BLaER1 treated with 17β-estradiol and CSF1 and Interleukin-3, amounts not matched to agents 10 nM and 100 nM (cell line): ENCODE measurements around the gene VPS18.
A peak's percentile ranks its signal among the peaks of the same experiment; 100 is the strongest.

ENCODE experiments used
- H3K27ac ChIP-seq, 11 experiments: shearing (Covaris generic); formaldehyde crosslinking; 2 replicates each; pipeline ENCODE4 v1.8.1; 2022
- H3K27me3 ChIP-seq, 11 experiments: shearing (Covaris generic); formaldehyde crosslinking; 2 replicates each; pipeline ENCODE4 v1.8.1; 2022
- H3K36me3 ChIP-seq, 11 experiments: shearing (Covaris generic); formaldehyde crosslinking; 2 replicates each; pipeline ENCODE4 v1.8.1; 2022
- H3K4me1 ChIP-seq, 10 experiments: shearing (Covaris generic); formaldehyde crosslinking; 2 replicates each; pipeline ENCODE4 v1.8.1; 2022
- H3K4me2 ChIP-seq, 11 experiments: shearing (Covaris generic); formaldehyde crosslinking; 2 replicates each; pipeline ENCODE4 v1.8.1; 2022
- H3K4me3 ChIP-seq, 10 experiments: shearing (Covaris generic); formaldehyde crosslinking; 2 replicates each; pipeline ENCODE4 v1.8.1; 2022
- H3K9ac ChIP-seq, 11 experiments: shearing (Covaris generic); formaldehyde crosslinking; 2 replicates each; pipeline ENCODE4 v1.8.1; 2022
- H3K9me3 ChIP-seq, 11 experiments: shearing (Covaris generic); formaldehyde crosslinking; replicated peaks in 1 of 11; 2 replicates each; pipeline ENCODE4 v1.8.1; 2022
- H4K20me1 ChIP-seq, 11 experiments: shearing (Covaris generic); formaldehyde crosslinking; 2 replicates each; pipeline ENCODE4 v1.8.1; 2022
- Cebpa-rat ChIP-seq, 11 experiments: shearing (Covaris generic); IDR thresholded peaks; 2 replicates each; pipeline ENCODE4 v1.8.1; 2022

The VPS18 gene

DNA sequence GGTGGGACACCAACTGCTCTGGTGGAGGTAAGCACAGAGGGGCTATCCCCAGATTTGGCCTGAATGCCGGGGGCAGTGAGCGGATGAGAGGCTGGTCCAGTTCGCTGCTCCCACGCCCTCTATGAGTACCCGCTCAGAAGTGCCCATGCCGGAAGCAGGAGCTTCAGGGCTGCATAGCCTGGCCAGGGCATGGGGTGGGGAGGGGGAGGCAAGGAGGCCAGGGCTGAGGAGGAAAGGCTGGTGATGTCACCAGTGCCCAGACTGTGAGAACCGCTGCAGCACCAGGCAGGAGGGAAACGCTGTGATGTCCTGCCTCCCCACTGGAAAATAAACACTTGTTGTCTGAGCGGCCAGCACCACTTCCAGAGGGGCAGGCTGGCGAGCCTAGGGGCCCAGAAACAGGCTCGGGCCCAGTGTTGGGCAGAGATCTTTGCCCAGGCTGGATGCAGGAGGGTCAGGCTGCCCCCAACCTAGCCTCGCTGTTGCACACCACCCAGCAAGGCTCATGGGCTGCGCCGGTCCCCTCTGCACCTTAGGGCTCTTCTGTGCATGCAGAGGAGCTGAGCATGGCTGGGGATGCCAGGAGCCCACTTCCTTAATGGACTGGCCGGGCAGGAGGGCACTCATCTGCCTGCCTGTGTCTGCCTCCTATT, 24.0 kb downstream of the VPS18 start:
- no peaks in the 10 kb centered on the region for H4K20me1 ChIP-seq
- H3K27ac ChIP-seq, result peak overlapping the region in 4 of 11 experiments; percentile 7 to 51 (median 22); a peak in 5 of 22 replicates
- H3K4me2 ChIP-seq, result peak overlapping the region; percentile 57 to 92 (median 70)
- H3K9me3 ChIP-seq, result no peaks in the 10 kb centered on the region
- H3K9ac ChIP-seq, result peak overlapping the region in 6 of 11 experiments; percentile 3 to 52 (median 30); a peak in 7 of 22 replicates
- H3K4me1 ChIP-seq, result peaks cover 20 to 69% (median 64%) of the 10 kb centered on the region in 10 experiments; a peak in 19 of 20 replicates
- no peaks in the 10 kb centered on the region for H3K36me3 ChIP-seq
- no peak for TF ChIP-seq Cebpa-rat (IDR thresholded peaks at IDR 0.05)
- H3K27me3 ChIP-seq, result peaks cover 0 to 22% (median 8%) of the 10 kb centered on the region in 11 experiments; a peak in 17 of 22 replicates
- H3K4me3 ChIP-seq, result no peak overlapping the region

DNA sequence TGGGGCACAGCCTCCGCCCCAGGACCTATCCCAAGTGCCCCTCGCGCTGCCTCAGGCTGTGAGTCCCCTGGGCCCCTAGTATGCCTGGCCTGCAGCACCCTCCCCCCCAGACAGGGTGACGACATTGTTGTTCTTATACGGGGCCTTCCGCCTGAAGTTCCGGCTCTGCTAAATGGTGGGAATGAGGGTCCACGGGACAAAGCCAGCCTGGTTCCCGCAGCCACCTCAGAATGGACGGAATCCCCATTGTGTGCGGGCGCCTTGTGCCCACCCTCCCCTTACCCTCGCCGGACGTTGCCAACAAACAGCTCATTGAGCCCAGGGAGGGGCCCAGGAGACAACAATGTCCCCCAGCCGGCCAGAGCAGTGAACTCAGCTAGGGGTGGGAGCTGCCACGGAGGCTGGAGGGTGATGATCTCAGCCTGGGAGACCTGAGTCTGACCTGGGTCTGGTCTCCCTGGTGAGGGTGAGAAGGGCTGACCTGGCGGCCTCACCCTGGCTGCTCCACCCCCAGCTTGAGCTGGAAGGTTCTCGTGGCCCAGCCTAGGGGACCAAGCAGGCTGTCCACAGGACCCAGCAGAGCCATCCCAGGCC, 24.6 kb downstream of the VPS18 start:
- H3K36me3 ChIP-seq, result no peaks in the 10 kb centered on the region
- H3K4me1 ChIP-seq, result peaks cover 20 to 70% (median 64%) of the 10 kb centered on the region in 10 experiments; a peak in 19 of 20 replicates
- H4K20me1 ChIP-seq, result no peaks in the 10 kb centered on the region
- no peak overlapping the region for H3K4me3 ChIP-seq
- no peak overlapping the region; a peak in 1 of 22 replicates for H3K27ac ChIP-seq
- no peak for TF ChIP-seq Cebpa-rat (IDR thresholded peaks at IDR 0.05)
- H3K4me2 ChIP-seq, result peak overlapping the region in 9 of 11 experiments; percentile 59 to 92 (median 70); a peak in 10 of 22 replicates
- H3K27me3 ChIP-seq, result peaks cover 2 to 29% (median 14%) of the 10 kb centered on the region in 11 experiments; a peak in 21 of 22 replicates
- no peaks in the 10 kb centered on the region for H3K9me3 ChIP-seq
- H3K9ac ChIP-seq, result 0 out of 22 replicates have a peak overlapping the region, but pooled peaks of 1 of the 11 experiments have one; percentile 31

DNA sequence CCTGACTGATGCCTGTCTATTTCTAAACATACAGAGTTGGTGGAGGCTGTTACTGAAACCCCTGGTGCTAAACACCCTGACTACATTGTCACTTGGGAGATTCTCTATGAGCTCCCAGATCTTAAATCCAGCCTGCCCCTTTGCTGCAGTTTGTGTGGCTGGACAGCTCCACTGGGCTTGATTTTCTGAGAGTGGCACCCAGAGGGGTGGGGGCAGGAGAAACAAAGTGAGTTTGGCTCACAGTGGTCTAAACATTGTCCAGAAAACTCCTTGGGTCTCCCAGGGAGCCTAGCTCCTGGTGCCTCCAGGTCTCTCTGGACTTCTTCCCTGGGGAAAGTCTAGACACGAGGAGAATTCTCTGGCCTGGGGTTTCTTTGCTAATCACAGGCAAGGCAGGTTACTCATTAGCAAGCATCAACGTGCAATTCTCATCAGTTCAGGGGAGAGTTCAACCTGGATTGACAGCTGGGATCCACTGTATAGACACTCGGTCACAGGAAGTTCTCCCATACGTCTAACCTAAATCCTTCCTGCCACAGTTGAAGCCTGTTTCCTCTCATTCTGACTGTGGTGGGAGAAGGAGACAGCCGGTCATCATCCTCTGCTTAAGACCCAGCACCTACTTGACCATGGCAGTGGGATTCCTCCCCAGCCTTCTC, 27.8 kb downstream of the VPS18 start:
- Histone ChIP-seq H3K4me1 (peaks cover 27 to 63% (median 57%) of the 10 kb centered on the region in 10 experiments), H3K36me3 (no peaks in the 10 kb centered on the region), H3K4me3 (no peak overlapping the region), H3K4me2 (peak overlapping the region in 10 of 11 experiments; percentile 20 to 62 (median 42); a peak in 19 of 22 replicates), H3K9ac (no peak overlapping the region), H3K27ac (no peak overlapping the region), H4K20me1 (peaks cover 0 to 17% (median 5%) of the 10 kb centered on the region in 11 experiments; a peak in 7 of 22 replicates), H3K27me3 (peaks cover 34 to 58% (median 46%) of the 10 kb centered on the region in 11 experiments), H3K9me3 (no peaks in the 10 kb centered on the region)
- no peak for TF ChIP-seq Cebpa-rat (IDR thresholded peaks at IDR 0.05)

DNA sequence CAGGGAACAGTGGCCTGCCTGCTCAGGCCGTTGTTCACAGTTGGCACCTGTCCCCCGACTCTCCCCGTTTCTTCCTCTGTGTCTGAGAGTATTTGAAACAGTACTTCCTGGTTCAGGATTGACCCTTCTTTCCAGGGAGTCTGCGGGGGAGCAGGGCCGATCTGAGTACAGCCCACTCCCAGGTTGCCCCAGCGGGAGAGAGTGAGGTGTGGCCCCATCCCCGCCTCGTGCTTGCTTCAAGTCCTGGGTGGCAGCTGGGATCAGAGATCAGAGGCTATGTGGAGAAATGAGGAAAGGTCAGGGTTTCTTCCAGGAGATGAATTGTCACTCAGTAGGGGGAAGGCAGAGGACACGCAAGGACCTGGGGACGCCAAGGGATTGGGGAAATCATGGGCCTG, 28.4 kb downstream of the VPS18 start:
- H3K4me2 ChIP-seq, result peak overlapping the region in 10 of 11 experiments; percentile 20 to 62 (median 42); a peak in 20 of 22 replicates
- no peak overlapping the region for H3K27ac ChIP-seq
- TF ChIP-seq Cebpa-rat (IDR thresholded peaks at IDR 0.05), result no peak
- no peak overlapping the region for H3K9ac ChIP-seq
- peaks cover 0 to 22% (median 9%) of the 10 kb centered on the region in 11 experiments; a peak in 7 of 22 replicates for H4K20me1 ChIP-seq
- H3K4me1 ChIP-seq, result peaks cover 31 to 63% (median 57%) of the 10 kb centered on the region in 10 experiments
- H3K27me3 ChIP-seq, result peaks cover 39 to 59% (median 49%) of the 10 kb centered on the region in 11 experiments
- H3K9me3 ChIP-seq, result no peaks in the 10 kb centered on the region
- no peak overlapping the region for H3K4me3 ChIP-seq
- no peaks in the 10 kb centered on the region for H3K36me3 ChIP-seq

DNA sequence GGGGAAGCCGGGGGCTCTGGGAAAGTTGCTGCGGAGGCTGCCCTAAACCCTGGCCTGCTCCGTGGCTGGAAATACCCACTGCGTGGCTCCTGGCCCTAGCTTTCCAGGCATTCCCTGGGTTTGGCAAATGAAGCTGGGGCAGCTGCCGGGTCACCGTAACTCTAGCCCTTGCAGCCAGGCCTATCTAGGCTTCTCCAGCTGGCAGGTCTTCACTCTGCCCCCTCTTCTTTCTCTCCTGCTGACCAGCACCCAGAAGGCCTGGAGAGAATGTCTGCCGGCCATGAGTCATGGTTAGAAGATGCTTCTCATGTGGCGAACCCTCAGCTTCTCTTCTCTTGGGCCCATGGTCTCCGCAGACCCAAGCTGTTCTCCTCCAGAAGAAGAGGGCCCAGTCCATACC, 29.3 kb downstream of the VPS18 start:
- Histone ChIP-seq H3K4me2 (peak overlapping the region in 9 of 11 experiments; percentile 17 to 62 (median 44); a peak in 11 of 22 replicates), H3K4me1 (peaks cover 31 to 63% (median 53%) of the 10 kb centered on the region in 10 experiments), H3K27me3 (peaks cover 49 to 66% (median 58%) of the 10 kb centered on the region in 11 experiments)

DNA sequence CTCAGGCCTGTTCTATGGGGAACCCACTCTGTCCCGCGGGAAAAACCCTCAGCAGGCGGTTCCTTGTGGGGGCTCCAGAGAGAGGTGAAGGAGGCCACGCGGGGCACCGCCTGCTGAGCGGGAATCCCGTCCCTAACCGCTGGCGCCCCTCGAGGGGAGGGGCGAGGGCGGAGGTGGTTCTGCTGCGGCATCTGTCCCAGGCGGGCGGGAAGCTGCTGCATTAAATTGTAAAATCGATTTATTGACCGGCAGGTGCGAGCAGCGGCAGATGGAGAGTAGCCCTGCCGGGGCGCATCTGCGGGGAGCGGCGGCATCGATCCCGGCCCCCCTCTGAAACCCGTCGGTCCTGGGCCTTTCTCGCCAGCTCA, 31.2 kb downstream of the VPS18 start:
- H3K4me1 ChIP-seq, result peaks cover 48 to 80% (median 72%) of the 10 kb centered on the region in 10 experiments
- H3K9ac ChIP-seq, result peak overlapping the region in 3 of 11 experiments; percentile 13 to 45 (median 44); a peak in 4 of 22 replicates
- H3K9me3 ChIP-seq, result no peaks in the 10 kb centered on the region
- H3K4me2 ChIP-seq, result peak overlapping the region; percentile 90 to 100 (median 99)
- TF ChIP-seq Cebpa-rat (IDR thresholded peaks at IDR 0.05), result no peak
- H4K20me1 ChIP-seq, result peaks cover 0 to 45% (median 22%) of the 10 kb centered on the region in 11 experiments; a peak in 14 of 22 replicates
- peaks cover 68 to 86% (median 77%) of the 10 kb centered on the region in 11 experiments for H3K27me3 ChIP-seq
- H3K27ac ChIP-seq, result 0 out of 22 replicates have a peak overlapping the region, but pooled peaks of 1 of the 11 experiments have one; percentile 13
- H3K36me3 ChIP-seq, result no peaks in the 10 kb centered on the region
- H3K4me3 ChIP-seq, result peak overlapping the region in 7 of 10 experiments; percentile 29 to 62 (median 47); a peak in 11 of 20 replicates

More for the DNA sequence above, 29.3 kb downstream of the VPS18 start:
- no peak overlapping the region for H3K4me3 ChIP-seq
- no peaks in the 10 kb centered on the region for H3K36me3 ChIP-seq
- no peak for TF ChIP-seq Cebpa-rat (IDR thresholded peaks at IDR 0.05)
- no peak overlapping the region for H3K9ac ChIP-seq
- H3K9me3 ChIP-seq, result no peaks in the 10 kb centered on the region
- H3K27ac ChIP-seq, result no peak overlapping the region
- H4K20me1 ChIP-seq, result peaks cover 0 to 27% (median 10%) of the 10 kb centered on the region in 11 experiments; a peak in 9 of 22 replicates

DNA sequence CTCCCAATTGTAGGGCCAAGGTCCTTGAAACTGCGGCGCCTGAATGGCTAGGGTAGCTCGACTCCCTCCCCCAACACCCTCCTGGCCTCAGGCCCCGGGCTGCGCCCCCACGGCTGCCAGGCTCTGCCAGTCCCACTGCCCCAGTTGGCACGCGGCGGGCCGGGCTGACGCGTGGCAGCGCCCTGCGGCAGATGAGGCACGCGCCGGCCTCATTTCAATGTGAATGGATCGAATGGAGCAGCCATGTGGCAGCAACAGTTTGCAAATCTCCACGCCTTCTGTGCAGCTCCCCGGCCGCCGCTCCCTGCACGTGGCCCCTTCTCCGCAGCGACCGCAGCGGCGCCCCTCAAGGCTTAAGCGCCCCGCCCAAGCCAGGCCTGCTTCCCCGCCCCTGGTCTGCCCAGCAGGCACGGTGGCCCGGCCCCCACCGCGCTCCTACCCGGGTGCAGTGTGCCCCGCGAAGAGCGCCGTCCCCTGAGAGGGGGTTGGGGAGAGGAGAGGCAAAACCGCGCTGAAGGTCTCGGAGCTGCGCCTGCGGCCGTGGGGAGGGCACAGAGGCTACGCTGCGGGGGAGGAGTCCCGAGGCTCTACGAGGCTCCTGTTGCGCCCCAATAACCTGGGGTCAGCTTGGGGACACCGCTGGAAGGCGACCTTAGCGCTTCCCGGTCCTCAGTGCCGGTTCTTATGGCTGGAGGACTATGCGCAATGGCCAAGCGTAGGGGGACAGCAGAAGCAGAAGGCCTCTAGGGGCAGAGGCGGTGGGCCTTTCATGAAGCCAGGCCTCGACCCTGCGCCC, 31.8 kb downstream of the VPS18 start:
- no peak for TF ChIP-seq Cebpa-rat (IDR thresholded peaks at IDR 0.05)
- Histone ChIP-seq H3K36me3 (no peaks in the 10 kb centered on the region), H3K4me1 (peaks cover 54 to 86% (median 78%) of the 10 kb centered on the region in 10 experiments), H3K4me3 (peak overlapping the region; percentile 29 to 62 (median 44); a peak in 18 of 20 replicates), H3K27ac (peak overlapping the region in 2 of 11 experiments; percentile 11 to 13; a peak in 2 of 22 replicates), H3K9me3 (no peaks in the 10 kb centered on the region), H3K27me3 (peaks cover 74 to 92% (median 83%) of the 10 kb centered on the region in 11 experiments), H4K20me1 (peaks cover 0 to 50% (median 24%) of the 10 kb centered on the region in 11 experiments; a peak in 15 of 22 replicates), H3K9ac (peak overlapping the region in 8 of 11 experiments; percentile 0 to 68 (median 26); a peak in 8 of 22 replicates), H3K4me2 (peak overlapping the region; percentile 90 to 100 (median 99))
